ENCODE results near the gene ZFP36L2. TPM values are rescaled to one million over a fixed set of nuclear protein-coding genes. Genes with fewer than 3 reads are reported as not detected.

The ZFP36L2 gene
- total and polyA plus RNA-seq, 12 donors: 26.8 to 69.6 (median 42.3) TPM

DNA sequence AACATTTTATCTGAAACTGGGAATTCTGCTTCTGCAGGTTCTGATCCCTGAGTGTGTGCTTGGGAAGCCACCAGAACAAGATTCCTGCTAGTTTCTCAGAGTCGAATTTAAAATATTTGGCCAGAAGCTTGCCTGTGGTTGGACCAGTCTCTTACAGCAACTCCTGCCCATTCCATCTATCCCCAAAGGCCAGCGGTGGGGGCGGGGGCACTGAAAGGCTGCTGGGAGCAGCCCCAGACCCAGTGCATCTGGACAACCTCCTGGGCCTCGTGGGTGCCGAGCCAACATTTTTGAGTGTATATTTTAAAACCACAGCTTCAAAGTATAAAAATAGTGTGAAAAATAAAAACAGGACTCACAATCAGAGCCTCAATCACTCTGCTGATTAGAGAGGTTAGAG, 38.6 kb upstream of the ZFP36L2 start:
- no peaks in the 10 kb centered on the region for H3K27me3 ChIP-seq
- intact Hi-C loops (cut with DNase I): loop anchor here in 3 of 10 donors (5.0 to 10.0 kb wide), 4 partner anchors 37 to 77 kb away; no protein-coding TSS in a partner anchor
- H3K9me3 ChIP-seq: no peaks in the 10 kb centered on the region
- WGBS, 2 donors: 43 to 44% methylated on average over 5 of the region's 5 CpGs
- H3K27ac ChIP-seq: peak overlapping the region; percentile 32 to 83 (median 68)
- peaks cover 21 to 61% (median 51%) of the 10 kb centered on the region in 9 donors for H3K4me1 ChIP-seq
- TF ChIP-seq, protein P1, sequence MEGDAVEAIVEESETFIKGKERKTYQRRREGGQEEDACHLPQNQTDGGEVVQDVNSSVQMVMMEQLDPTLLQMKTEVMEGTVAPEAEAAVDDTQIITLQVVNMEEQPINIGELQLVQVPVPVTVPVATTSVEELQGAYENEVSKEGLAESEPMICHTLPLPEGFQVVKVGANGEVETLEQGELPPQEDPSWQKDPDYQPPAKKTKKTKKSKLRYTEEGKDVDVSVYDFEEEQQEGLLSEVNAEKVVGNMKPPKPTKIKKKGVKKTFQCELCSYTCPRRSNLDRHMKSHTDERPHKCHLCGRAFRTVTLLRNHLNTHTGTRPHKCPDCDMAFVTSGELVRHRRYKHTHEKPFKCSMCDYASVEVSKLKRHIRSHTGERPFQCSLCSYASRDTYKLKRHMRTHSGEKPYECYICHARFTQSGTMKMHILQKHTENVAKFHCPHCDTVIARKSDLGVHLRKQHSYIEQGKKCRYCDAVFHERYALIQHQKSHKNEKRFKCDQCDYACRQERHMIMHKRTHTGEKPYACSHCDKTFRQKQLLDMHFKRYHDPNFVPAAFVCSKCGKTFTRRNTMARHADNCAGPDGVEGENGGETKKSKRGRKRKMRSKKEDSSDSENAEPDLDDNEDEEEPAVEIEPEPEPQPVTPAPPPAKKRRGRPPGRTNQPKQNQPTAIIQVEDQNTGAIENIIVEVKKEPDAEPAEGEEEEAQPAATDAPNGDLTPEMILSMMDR (IDR thresholded peaks at IDR 0.05): no peak
- DNase-seq (peak; percentile 46 to 75), ATAC-seq (peak in 4 of 8 donors; percentile 15 to 52 (median 34))
- no peak overlapping the region for H3K4me3 ChIP-seq
- no peaks in the 10 kb centered on the region for H3K36me3 ChIP-seq

DNA sequence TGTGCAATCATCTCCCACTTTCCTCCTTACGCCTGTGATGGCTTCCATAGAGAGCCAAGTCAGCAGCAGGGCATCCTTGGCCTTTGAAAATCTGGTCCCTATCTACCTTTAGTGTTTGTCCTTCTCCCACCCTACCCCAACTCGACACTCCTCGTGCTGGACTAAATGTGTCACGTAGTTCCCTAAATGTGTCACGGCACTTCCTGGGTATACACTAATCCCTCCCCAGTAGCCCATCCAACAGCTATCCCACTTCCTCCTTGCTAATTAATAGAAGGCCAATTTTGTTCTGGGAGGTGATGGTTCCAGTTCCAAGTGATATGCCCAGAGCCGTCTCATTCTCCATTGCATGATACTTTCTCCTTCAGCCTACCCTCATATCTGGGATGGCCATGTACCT, 36.5 kb upstream of the ZFP36L2 start:
- Histone ChIP-seq H3K27me3 (no peaks in the 10 kb centered on the region), H3K4me3 (no peak overlapping the region), H3K27ac (no peak overlapping the region), H3K9me3 (no peaks in the 10 kb centered on the region), H3K4me1 (peaks cover 4 to 45% (median 31%) of the 10 kb centered on the region in 9 donors), H3K36me3 (no peaks in the 10 kb centered on the region)
- TF ChIP-seq, protein P1 (IDR thresholded peaks at IDR 0.05): no peak
- WGBS, 2 donors: 94% methylated on average over 6 of the region's 6 CpGs
- intact Hi-C loops (cut with DNase I): loop anchor here in 1 of 10 donors (10.0 kb wide), 1 partner anchor 72 kb away; no protein-coding TSS in a partner anchor
- DNase-seq: no peak
- ATAC-seq: no peak

DNA sequence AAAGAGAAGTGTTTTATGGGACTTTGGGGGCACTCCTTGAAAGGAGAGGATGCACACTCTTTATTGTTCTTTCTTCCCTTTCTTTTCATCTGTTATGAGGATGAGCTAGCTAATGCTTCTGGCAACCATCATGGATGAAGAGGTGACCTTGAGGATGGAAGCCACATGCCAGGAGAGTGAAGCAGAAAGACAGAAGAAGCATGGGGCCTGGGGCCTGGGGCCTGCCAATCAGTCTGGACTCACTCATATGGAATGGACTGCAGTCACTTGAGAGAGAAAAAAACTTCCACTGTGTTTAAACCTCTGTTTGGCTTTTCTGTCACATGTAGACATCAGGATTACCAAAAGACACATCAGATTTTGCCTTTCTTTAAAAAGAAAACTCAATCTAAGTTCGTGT, 35.8 kb upstream of the ZFP36L2 start:
- no peak for ATAC-seq
- 95% methylated on average over 1 of the region's 1 CpG for WGBS, 2 donors

DNA sequence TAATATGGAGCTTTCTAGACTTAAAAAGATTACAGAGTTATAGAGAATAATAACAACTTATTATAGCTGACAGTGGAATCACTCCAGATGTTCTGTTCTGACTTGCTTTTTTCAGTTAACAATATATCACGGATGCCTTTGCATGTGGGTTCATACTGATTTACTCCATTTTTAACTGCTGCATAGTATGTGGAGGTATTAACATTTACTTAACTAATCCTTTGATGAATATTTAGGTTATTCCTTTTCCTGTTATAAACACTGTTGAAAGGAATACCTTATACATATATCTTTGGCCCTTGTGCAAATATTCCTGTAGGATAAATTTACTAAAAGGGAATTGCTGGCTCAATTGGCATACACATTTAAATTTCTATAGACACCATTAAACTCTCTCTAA, 33.1 kb upstream of the ZFP36L2 start:
- H3K9me3 ChIP-seq: no peaks in the 10 kb centered on the region
- DNase-seq (no peak), ATAC-seq (no peak)
- H3K27me3 ChIP-seq: no peaks in the 10 kb centered on the region
- H3K4me1 ChIP-seq: peaks cover 0 to 24% (median 16%) of the 10 kb centered on the region in 9 donors
- H3K27ac ChIP-seq: no peak overlapping the region
- WGBS, 2 donors: 95% methylated on average over 1 of the region's 1 CpG
- TF ChIP-seq, protein P1 (IDR thresholded peaks at IDR 0.05): no peak
- peaks cover 0 to 15% (median 0%) of the 10 kb centered on the region in 9 donors for H3K36me3 ChIP-seq
- intact Hi-C loops (cut with DNase I): no loop called here
- no peak overlapping the region for H3K4me3 ChIP-seq

More for the DNA sequence above, 35.8 kb upstream of the ZFP36L2 start:
- no peaks in the 10 kb centered on the region for H3K27me3 ChIP-seq
- intact Hi-C loops (cut with DNase I): loop anchor here in 1 of 10 donors (10.0 kb wide), 1 partner anchor 73 kb away; no protein-coding TSS in a partner anchor
- TF ChIP-seq, protein P1 (IDR thresholded peaks at IDR 0.05): no peak
- no peak for DNase-seq
- H3K27ac ChIP-seq: no peak overlapping the region
- peaks cover 0 to 2% (median 0%) of the 10 kb centered on the region in 9 donors for H3K36me3 ChIP-seq
- no peak overlapping the region for H3K4me3 ChIP-seq
- H3K9me3 ChIP-seq: no peaks in the 10 kb centered on the region
- H3K4me1 ChIP-seq: peaks cover 4 to 38% (median 24%) of the 10 kb centered on the region in 9 donors

All from heart right ventricle (tissue), 16 donors.